Skeletal muscle tissue (tissue), 4 donors: ENCODE results near the gene ADK. TPM values are rescaled to one million over a fixed set of nuclear protein-coding genes. Genes with fewer than 3 reads are reported as not detected.

Source experiments
- H3K27ac ChIP-seq: one replicate; pipeline ENCODE4 v1.7.0; 2013; ENCODE audit warnings: mild to moderate bottlenecking, low read depth, low read length, inconsistent platforms
- H3K27me3 ChIP-seq, 3 donors: one replicate each; pipeline ENCODE4 v1.7.0; 2013; ENCODE audit warnings: low read length in 3 of 3; ENCODE audit not compliant: control insufficient read depth in 3 of 3, insufficient read depth in 3 of 3
- H3K36me3 ChIP-seq, 3 donors: one replicate each; pipeline ENCODE4 v1.7.0; 2013; ENCODE audit warnings: low read length in 3 of 3; ENCODE audit not compliant: control insufficient read depth in 3 of 3, insufficient read depth in 3 of 3
- H3K4me1 ChIP-seq, 3 donors: one replicate each; pipeline ENCODE4 v1.7.0; 2013; ENCODE audit warnings: low read length in 3 of 3, mild to moderate bottlenecking in 3 of 3; ENCODE audit not compliant: control insufficient read depth in 3 of 3, insufficient read depth in 3 of 3
- H3K4me3 ChIP-seq, 3 donors: one replicate each; pipeline ENCODE4 v1.7.0; 2013; ENCODE audit warnings: low read length in 3 of 3
- H3K9ac ChIP-seq, 3 donors: one replicate each; pipeline ENCODE4 v1.7.0; 2013; ENCODE audit warnings: low read length in 3 of 3, mild to moderate bottlenecking in 3 of 3, moderate library complexity in 2 of 3, low read depth in 1 of 3
- H3K9me3 ChIP-seq, 3 donors: one replicate each; pipeline ENCODE4 v1.7.0; 2013; ENCODE audit warnings: low read length in 3 of 3; ENCODE audit not compliant: control insufficient read depth in 3 of 3
- total RNA-seq: library from RNA; depleted of rRNA; stranded (reverse); fragments of >200 nt; gene quantifications from one replicate; pipeline ENCODE4 v1.2.3, GENCODE V29; 2014
- donor health status: Osteomylitis.

ADK gene
- total RNA-seq, 1 donor from 2014 or later, result 28.2 TPM

DNA sequence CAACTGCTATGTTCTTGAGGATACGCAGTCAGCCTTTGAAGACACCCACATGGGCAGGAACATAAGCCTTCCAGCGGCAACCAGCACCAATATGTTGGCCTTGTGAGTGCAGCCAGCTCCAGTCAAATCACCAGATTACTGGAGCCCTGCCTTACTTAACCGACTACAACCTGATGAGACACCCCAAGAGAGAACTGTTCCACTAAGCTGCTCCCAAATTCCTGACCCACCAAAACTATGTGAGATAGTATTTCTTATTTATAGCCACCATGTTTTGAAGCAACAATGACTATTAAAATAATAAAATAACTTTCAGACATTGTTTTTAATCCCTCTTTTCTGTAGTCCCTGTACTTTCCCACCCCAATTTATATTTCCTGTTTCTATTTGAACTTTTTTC lies 179.6 kb downstream of the ADK start:
- H3K27ac ChIP-seq, result no peak overlapping the region
- H3K36me3 ChIP-seq, result no peaks in the 10 kb centered on the region
- H3K27me3 ChIP-seq, result no peaks in the 10 kb centered on the region
- H3K9me3 ChIP-seq, result no peaks in the 10 kb centered on the region
- H3K4me1 ChIP-seq, result no peaks in the 10 kb centered on the region
- no peak overlapping the region for H3K9ac ChIP-seq
- H3K4me3 ChIP-seq, result no peak overlapping the region

- Histone ChIP-seq H3K27me3 (no peaks in the 10 kb centered on the region), H3K4me1 (no peaks in the 10 kb centered on the region), H3K9me3 (no peaks in the 10 kb centered on the region), H3K36me3 (no peaks in the 10 kb centered on the region), H3K4me3 (no peak overlapping the region), H3K9ac (no peak overlapping the region), H3K27ac (no peak overlapping the region)
Observed at GRCh38 chr10:74332398-74332797, 181.4 kb downstream of the ADK start.

DNA sequence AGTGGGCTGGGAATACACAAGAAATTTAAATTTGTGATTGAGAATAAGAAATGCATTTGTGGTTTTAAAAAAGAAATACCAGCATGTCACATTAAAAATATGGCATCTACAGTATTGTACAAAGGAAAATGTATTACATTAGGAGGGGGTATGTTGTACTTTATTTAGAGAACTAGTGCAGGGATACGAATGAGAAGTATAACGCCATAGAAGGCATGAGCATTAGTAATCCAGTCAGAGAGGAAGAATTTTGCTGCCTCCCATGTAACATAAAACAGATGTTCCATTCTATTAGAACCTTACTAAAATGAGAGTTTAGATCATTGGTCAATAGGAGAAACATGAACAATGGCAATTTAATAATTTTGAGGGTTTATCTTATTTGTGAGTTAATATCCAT lies 182.2 kb downstream of the ADK start:
- Histone ChIP-seq H3K9me3 (no peaks in the 10 kb centered on the region), H3K4me3 (no peak overlapping the region), H3K9ac (no peak overlapping the region)

DNA sequence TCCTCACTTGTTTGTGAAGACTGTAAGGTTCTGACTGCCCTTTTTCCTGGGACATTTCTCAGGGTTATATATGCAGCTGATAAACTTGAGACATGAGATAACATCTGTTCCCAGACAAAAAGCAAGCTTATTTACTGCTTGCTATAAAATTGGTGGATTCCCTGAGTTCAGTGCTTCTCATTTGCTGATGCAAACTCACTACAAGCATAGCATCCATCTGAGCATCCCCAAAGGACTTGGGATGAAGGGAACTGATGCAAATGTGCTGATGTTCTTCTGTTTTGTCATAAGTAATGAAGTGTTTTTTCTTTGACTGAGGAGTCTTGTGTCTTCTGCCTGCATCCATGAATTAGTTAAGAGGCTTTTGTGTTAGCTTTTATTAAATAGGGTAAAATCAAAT lies 183.2 kb downstream of the ADK start:
- Histone ChIP-seq H3K9ac (no peak overlapping the region), H3K27me3 (no peaks in the 10 kb centered on the region), H3K27ac (no peak overlapping the region), H3K4me1 (no peaks in the 10 kb centered on the region), H3K9me3 (no peaks in the 10 kb centered on the region), H3K36me3 (no peaks in the 10 kb centered on the region), H3K4me3 (no peak overlapping the region)

More for the DNA sequence above, 182.2 kb downstream of the ADK start:
- Histone ChIP-seq H3K27ac (no peak overlapping the region), H3K27me3 (no peaks in the 10 kb centered on the region), H3K4me1 (no peaks in the 10 kb centered on the region), H3K36me3 (no peaks in the 10 kb centered on the region)

DNA sequence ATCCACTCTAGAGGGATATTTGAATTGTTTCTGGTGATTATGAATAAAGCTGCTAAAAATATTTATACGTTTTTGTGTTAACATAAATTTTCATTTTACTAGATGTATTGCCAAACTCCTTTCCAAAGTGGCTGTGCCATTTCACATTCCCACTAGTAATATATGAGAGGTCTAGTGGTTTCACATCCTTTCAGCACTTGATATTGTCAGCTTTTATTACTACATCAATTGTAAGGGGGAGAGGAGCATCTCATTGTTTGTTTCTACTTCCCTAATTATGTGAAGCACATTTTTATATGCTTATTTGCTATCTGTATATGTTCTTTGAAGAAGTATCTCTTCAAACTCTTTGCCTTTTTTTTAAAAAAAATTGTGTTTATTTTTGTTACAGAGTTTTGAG lies 184.5 kb downstream of the ADK start:
- no peak overlapping the region for H3K27ac ChIP-seq
- no peaks in the 10 kb centered on the region for H3K36me3 ChIP-seq
- H3K9ac ChIP-seq, result no peak overlapping the region
- H3K27me3 ChIP-seq, result no peaks in the 10 kb centered on the region
- H3K4me3 ChIP-seq, result no peak overlapping the region
- H3K4me1 ChIP-seq, result no peaks in the 10 kb centered on the region
- no peaks in the 10 kb centered on the region for H3K9me3 ChIP-seq

- no peaks in the 10 kb centered on the region for H3K27me3 ChIP-seq
- H3K36me3 ChIP-seq, result no peaks in the 10 kb centered on the region
- no peak overlapping the region for H3K4me3 ChIP-seq
- no peak overlapping the region for H3K9ac ChIP-seq
- no peaks in the 10 kb centered on the region for H3K4me1 ChIP-seq
- no peak overlapping the region for H3K27ac ChIP-seq
- H3K9me3 ChIP-seq, result no peaks in the 10 kb centered on the region
Observed at GRCh38 chr10:74337330-74338016, 186.5 kb downstream of the ADK start.

DNA sequence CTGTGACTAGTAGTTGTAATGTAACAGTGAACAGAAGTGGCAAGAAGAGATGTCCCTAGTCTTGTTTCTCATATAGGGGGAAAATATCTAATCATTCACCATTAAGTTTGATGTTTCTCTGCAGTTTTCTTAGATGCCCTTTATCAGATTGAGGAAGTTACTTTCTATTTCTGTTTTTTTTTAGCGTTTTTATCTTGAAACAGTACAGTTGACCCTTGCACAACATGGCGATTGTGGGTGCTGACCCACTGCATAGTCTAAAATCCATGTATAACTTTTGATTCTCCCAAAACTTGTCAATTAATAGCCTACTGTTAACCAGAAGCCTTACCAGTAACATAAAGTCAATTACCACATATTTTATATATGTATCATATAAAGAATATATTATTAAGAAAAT lies 192.0 kb downstream of the ADK start:
- no peaks in the 10 kb centered on the region for H3K27me3 ChIP-seq
- H3K27ac ChIP-seq, result no peak overlapping the region
- no peak overlapping the region for H3K9ac ChIP-seq
- no peaks in the 10 kb centered on the region for H3K4me1 ChIP-seq
- no peak overlapping the region for H3K4me3 ChIP-seq
- H3K9me3 ChIP-seq, result no peaks in the 10 kb centered on the region
- no peaks in the 10 kb centered on the region for H3K36me3 ChIP-seq

GRCh38 chr10:74343804-74344203 lies 192.8 kb downstream of the ADK start:
- Histone ChIP-seq H3K4me3 (no peak overlapping the region), H3K4me1 (no peaks in the 10 kb centered on the region), H3K9me3 (no peaks in the 10 kb centered on the region), H3K9ac (no peak overlapping the region), H3K27me3 (no peaks in the 10 kb centered on the region), H3K27ac (no peak overlapping the region), H3K36me3 (no peaks in the 10 kb centered on the region)

DNA sequence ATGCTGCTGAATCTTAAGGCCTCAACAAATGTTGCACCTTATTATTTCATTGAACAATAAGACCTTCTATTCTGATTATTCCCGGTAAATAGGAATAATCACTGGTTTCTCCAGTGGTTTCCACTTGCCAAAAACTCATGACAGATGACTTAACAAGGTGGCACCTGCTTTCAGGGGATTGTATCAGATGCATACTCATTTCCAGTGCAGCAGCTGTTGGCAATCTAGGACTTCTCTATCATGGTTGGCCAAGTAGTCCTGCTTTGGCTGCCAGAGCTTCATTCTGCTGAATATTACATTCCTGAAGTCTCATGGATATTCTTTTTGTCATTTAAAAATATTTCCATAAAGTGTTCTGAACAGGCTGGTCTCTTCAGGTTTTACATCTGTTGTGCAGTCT lies 193.3 kb downstream of the ADK start:
- H3K36me3 ChIP-seq, result no peaks in the 10 kb centered on the region
- no peaks in the 10 kb centered on the region for H3K9me3 ChIP-seq
- H3K9ac ChIP-seq, result no peak overlapping the region
- H3K4me3 ChIP-seq, result no peak overlapping the region
- no peaks in the 10 kb centered on the region for H3K27me3 ChIP-seq
- H3K4me1 ChIP-seq, result no peaks in the 10 kb centered on the region
- H3K27ac ChIP-seq, result no peak overlapping the region

DNA sequence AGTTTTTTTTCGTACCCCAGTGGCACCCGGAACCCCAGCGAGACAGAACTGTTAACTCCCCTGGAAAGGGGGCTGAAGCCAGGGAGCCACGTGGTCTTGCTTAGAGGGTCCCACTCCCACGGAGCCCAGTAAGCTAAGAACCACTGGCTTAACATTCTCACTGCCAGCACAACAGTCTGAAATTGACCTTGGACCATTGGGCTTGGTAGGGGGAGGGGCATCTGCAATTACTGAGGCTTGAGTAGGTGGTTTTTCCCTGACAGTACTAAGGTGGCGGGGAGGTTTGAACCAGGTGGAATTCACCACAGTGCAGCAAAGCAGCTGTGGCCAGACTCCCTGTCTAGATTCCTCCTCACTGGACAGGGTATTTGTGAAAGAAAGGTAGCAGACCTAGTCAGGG lies 196.5 kb downstream of the ADK start:
- Histone ChIP-seq H3K9ac (no peak overlapping the region), H3K27me3 (no peaks in the 10 kb centered on the region), H3K36me3 (no peaks in the 10 kb centered on the region), H3K27ac (no peak overlapping the region), H3K4me3 (no peak overlapping the region), H3K9me3 (no peaks in the 10 kb centered on the region), H3K4me1 (no peaks in the 10 kb centered on the region)
